Superior temporal gyrus (tissue), 1 donor: ENCODE measurements around the gene RAB43.

Source experiments
- DNase-seq: peaks from one replicate; pipeline ENCODE4 v3.0.0-alpha.2; 2016; ENCODE audit errors: extremely low spot score

The RAB43 gene

GRCh38 chr3:129039271-129040038 is 82.1 kb downstream of the RAB43 start:
- no peak for DNase-seq

DNA sequence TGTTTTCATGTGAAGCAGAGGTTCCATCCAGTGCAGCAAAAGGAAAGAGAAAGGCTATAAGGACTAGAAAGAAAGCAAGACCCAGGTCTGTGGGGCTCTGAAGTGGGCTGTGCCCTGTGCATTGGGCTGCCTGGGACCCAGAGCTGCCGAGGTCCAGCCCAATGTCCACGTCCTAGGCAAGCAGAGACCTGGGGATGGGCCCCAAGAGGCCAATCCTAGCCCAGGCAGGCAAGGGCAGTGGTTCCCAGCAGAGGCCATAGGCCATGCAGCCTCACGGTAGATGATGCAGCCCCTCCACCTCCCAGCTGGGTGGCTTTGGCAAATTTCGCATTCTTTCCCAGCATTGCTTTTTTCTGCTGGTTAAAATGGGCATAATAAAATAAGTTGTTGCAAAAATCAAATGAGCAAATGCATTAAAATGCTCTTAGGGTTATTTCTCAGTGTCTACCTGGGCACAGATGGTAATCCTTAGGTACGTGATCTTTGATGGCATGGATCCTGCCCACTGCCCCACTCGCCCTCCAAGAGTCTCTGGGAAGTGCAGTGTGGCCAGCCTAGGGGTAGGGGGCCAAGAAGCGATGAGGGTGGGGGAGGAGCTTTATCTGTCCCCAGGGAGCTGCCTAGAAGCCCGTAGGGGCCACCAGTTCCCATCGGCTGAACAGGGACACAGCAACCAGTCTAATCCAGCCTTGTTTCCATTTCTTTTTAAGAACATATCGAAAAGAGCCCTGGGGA is 83.3 kb downstream of the RAB43 start:
- no peak for DNase-seq
